Endothelial cell of umbilical vein (primary cell): Measurements from ENCODE around the gene OPCML.

ENCODE experiments used
- CTCF ChIP-seq, 2 donors: IDR thresholded peaks; 1 replicate in 1 of 2; 2 replicates in 1 of 2; pipeline ENCODE4 v1.5.1; 2011; ENCODE audit warnings: low read length in 2 of 2, mild to moderate bottlenecking in 2 of 2, moderate library complexity in 2 of 2, control low read depth in 1 of 2, inconsistent platforms in 1 of 2, low read depth in 1 of 2; ENCODE audit not compliant: insufficient read depth in 1 of 2; ENCODE audit errors: extremely low read depth in 1 of 2
- EZH2 ChIP-seq: IDR thresholded peaks from 2 replicates; pipeline ENCODE4 v1.6.1; 2012; ENCODE audit warnings: borderline replicate concordance, low read depth, mild to moderate bottlenecking, moderate library complexity, low read length, inconsistent platforms; ENCODE audit not compliant: severe bottlenecking
- FOS ChIP-seq: IDR thresholded peaks from 2 replicates; pipeline ENCODE4 v1.6.1; 2011; ENCODE audit warnings: mild to moderate bottlenecking, low read length, moderate library complexity, borderline replicate concordance; ENCODE audit not compliant: insufficient read depth
- JUN ChIP-seq: IDR thresholded peaks from 2 replicates; pipeline ENCODE4 v1.6.1; 2011; ENCODE audit warnings: borderline replicate concordance, low read depth; ENCODE audit not compliant: insufficient read length, insufficient read depth
- MAX ChIP-seq: IDR thresholded peaks from 2 replicates; pipeline ENCODE4 v1.6.1; 2011; ENCODE audit not compliant: insufficient read depth, insufficient read length
- MYC ChIP-seq: IDR thresholded peaks from one replicate; pipeline ENCODE4 v1.6.1; 2011; ENCODE audit warnings: mild to moderate bottlenecking, low read depth, low read length
- POLR2A ChIP-seq: IDR thresholded peaks from 2 replicates; pipeline ENCODE4 v1.6.1; 2012; ENCODE audit warnings: low read depth, mild to moderate bottlenecking, control low read depth, low read length

- TF ChIP-seq POLR2A (no peak), CTCF (IDR thresholded peaks at IDR 0.05; ENCODE audit: extremely low read depth in 1 of 2, insufficient read depth in 1 of 2, low read depth in 1 of 2, low read length in 2 of 2) (no peak), EZH2 (no peak), MYC (no peak), JUN (no peak), MAX (no peak), FOS (no peak)
These were observed 9.4 kb upstream of the OPCML start for GRCh38 chr11:133541720-133542095.
